Testis (tissue), 2 donors: Measurements from ENCODE around the gene ATP4B.

ENCODE experiments used
- POLR2A ChIP-seq: fragments of 450-650 bp; IDR thresholded peaks from one replicate; pipeline ENCODE4 v1.6.1; 2017; ENCODE audit warnings: antibody characterized with exemption, mild to moderate bottlenecking, moderate library complexity
- TF ChIP-seq, protein P1 (sequence below), 3 experiments: fragments of 450-650 bp in 2 of 3; fragments of 200-600 bp in 1 of 3; sonication (generic) in 1 of 3; IDR thresholded peaks; one replicate each; pipeline ENCODE4 v1.5.1; 2016 to 2019; ENCODE audit warnings: antibody characterized with exemption in 3 of 3, mild to moderate bottlenecking in 2 of 3, moderate library complexity in 1 of 3

DNA sequence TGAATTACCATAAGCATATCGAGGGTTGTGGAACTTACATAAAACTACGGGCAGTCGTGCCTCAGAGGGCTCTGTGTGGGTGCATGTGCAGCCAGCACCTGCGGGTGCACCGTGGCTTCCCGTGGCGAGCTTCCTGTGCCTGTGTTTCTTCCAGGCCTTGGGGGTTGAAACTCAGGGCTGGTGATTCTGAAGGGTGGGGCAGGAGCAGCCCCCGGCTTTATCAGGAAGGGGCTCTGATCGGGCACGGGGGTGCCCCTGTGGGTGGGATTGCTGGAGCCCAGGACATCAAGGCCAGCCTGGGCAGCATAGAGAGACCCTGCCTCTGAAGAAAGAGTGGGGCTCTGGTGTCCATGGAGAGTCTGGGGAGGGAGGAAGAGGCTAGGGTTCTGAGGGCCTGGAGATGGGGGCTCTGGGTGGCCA lies 11.1 kb downstream of the ATP4B start:
- TF ChIP-seq, protein P1, sequence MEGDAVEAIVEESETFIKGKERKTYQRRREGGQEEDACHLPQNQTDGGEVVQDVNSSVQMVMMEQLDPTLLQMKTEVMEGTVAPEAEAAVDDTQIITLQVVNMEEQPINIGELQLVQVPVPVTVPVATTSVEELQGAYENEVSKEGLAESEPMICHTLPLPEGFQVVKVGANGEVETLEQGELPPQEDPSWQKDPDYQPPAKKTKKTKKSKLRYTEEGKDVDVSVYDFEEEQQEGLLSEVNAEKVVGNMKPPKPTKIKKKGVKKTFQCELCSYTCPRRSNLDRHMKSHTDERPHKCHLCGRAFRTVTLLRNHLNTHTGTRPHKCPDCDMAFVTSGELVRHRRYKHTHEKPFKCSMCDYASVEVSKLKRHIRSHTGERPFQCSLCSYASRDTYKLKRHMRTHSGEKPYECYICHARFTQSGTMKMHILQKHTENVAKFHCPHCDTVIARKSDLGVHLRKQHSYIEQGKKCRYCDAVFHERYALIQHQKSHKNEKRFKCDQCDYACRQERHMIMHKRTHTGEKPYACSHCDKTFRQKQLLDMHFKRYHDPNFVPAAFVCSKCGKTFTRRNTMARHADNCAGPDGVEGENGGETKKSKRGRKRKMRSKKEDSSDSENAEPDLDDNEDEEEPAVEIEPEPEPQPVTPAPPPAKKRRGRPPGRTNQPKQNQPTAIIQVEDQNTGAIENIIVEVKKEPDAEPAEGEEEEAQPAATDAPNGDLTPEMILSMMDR (IDR thresholded peaks at IDR 0.05) = no peak
- no peak for TF ChIP-seq POLR2A
